ENCODE results near the gene DCAF5. TPM values are rescaled to one million over a fixed set of nuclear protein-coding genes. Genes with fewer than 3 reads are reported as not detected.
A peak's percentile ranks its signal among the peaks of the same experiment; 100 is the strongest.

Gene DCAF5
- total and polyA plus RNA-seq, 2 of the 13 experiments (the other 11 are each of a cell fraction or from before 2014, with no cell fraction given), result 13.4 to 31.6 TPM

GRCh38 chr14:69191340-69192111 is 38.6 kb upstream of the DCAF5 start, which contains the start of gene EXD2 (continued):
- TF ChIP-seq HOXA7 (CRISPR knock-in tag; IDR thresholded peaks at IDR 0.05) (no peak), ZNF792 (CRISPR knock-in tag; IDR thresholded peaks at IDR 0.05) (peak; percentile 80), ZSCAN20 (CRISPR knock-in tag; IDR thresholded peaks at IDR 0.05; ENCODE audit: borderline replicate concordance) (peak; percentile 88; the same call in 1 of the 2 replicates), MTERF4 (CRISPR knock-in tag; IDR thresholded peaks at IDR 0.05) (0 out of 2 replicates have a peak, but pooled peaks have one; percentile 9), REXO4 (CRISPR knock-in tag; IDR thresholded peaks at IDR 0.05; ENCODE audit: borderline replicate concordance) (no peak), RNF2 (conservative IDR thresholded peaks at IDR 0.05; ENCODE audit: low read depth) (peak; percentile 66; the same call in 1 of the 2 replicates), ZNF510 (CRISPR knock-in tag; IDR thresholded peaks at IDR 0.05; ENCODE audit: low read depth) (0 out of 2 replicates have a peak, but pooled peaks have one; percentile 78), TCF7 (IDR thresholded peaks at IDR 0.05; ENCODE audit: low read depth) (no peak), ZBTB8A (CRISPR knock-in tag; IDR thresholded peaks at IDR 0.05; ENCODE audit: borderline replicate concordance, low read depth) (peak; percentile 73; the same call in 1 of the 2 replicates), HNF4G (IDR thresholded peaks at IDR 0.05; ENCODE audit: borderline replicate concordance, low read depth, low read length) (no peak; the same call in 1 of the 2 replicates), HNF4G (CRISPR knock-in tag; IDR thresholded peaks at IDR 0.05; ENCODE audit: borderline replicate concordance, low read depth) (no peak), ZNF20 (CRISPR knock-in tag; IDR thresholded peaks at IDR 0.05) (peak; percentile 74; the same call in 1 of the 2 replicates), MIER3 (CRISPR knock-in tag; IDR thresholded peaks at IDR 0.05; ENCODE audit: borderline replicate concordance) (peak; percentile 68; the same call in 1 of the 2 replicates), CHD4 (IDR thresholded peaks at IDR 0.05; ENCODE audit: borderline replicate concordance, low read length) (no peak), ATRX (CRISPR knock-in tag; IDR thresholded peaks at IDR 0.05; ENCODE audit: borderline replicate concordance) (no peak), SP140L (CRISPR knock-in tag; IDR thresholded peaks at IDR 0.05; ENCODE audit: borderline replicate concordance) (no peak), NFYC (CRISPR knock-in tag; IDR thresholded peaks at IDR 0.05) (no peak), SMYD3 (CRISPR knock-in tag; IDR thresholded peaks at IDR 0.05) (no peak), CAMTA2 (CRISPR knock-in tag; IDR thresholded peaks at IDR 0.05; ENCODE audit: borderline replicate concordance) (no peak), ATF7-NPFF (CRISPR knock-in tag; IDR thresholded peaks at IDR 0.05; ENCODE audit: low read depth) (no peak), ZBTB42 (CRISPR knock-in tag; IDR thresholded peaks at IDR 0.05) (no peak), SRSF4 (IDR thresholded peaks at IDR 0.05; ENCODE audit: low read depth, low read length, poor library complexity, severe bottlenecking) (no peak), NFE2L1 (CRISPR knock-in tag; IDR thresholded peaks at IDR 0.05; ENCODE audit: borderline replicate concordance) (no peak)
- TF ChIP-seq, protein P1, sequence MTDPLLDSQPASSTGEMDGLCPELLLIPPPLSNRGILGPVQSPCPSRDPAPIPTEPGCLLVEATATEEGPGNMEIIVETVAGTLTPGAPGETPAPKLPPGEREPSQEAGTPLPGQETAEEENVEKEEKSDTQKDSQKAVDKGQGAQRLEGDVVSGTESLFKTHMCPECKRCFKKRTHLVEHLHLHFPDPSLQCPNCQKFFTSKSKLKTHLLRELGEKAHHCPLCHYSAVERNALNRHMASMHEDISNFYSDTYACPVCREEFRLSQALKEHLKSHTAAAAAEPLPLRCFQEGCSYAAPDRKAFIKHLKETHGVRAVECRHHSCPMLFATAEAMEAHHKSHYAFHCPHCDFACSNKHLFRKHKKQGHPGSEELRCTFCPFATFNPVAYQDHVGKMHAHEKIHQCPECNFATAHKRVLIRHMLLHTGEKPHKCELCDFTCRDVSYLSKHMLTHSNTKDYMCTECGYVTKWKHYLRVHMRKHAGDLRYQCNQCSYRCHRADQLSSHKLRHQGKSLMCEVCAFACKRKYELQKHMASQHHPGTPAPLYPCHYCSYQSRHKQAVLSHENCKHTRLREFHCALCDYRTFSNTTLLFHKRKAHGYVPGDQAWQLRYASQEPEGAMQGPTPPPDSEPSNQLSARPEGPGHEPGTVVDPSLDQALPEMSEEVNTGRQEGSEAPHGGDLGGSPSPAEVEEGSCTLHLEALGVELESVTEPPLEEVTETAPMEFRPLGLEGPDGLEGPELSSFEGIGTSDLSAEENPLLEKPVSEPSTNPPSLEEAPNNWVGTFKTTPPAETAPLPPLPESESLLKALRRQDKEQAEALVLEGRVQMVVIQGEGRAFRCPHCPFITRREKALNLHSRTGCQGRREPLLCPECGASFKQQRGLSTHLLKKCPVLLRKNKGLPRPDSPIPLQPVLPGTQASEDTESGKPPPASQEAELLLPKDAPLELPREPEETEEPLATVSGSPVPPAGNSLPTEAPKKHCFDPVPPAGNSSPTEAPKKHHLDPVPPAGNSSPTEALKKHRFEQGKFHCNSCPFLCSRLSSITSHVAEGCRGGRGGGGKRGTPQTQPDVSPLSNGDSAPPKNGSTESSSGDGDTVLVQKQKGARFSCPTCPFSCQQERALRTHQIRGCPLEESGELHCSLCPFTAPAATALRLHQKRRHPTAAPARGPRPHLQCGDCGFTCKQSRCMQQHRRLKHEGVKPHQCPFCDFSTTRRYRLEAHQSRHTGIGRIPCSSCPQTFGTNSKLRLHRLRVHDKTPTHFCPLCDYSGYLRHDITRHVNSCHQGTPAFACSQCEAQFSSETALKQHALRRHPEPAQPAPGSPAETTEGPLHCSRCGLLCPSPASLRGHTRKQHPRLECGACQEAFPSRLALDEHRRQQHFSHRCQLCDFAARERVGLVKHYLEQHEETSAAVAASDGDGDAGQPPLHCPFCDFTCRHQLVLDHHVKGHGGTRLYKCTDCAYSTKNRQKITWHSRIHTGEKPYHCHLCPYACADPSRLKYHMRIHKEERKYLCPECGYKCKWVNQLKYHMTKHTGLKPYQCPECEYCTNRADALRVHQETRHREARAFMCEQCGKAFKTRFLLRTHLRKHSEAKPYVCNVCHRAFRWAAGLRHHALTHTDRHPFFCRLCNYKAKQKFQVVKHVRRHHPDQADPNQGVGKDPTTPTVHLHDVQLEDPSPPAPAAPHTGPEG (CRISPR knock-in tag; IDR thresholded peaks at IDR 0.05), result peak; percentile 37; the same call in 1 of the 2 replicates

All from HepG2 (cell line).